ENCODE measurements around the gene OVAAL.

The OVAAL gene

DNA sequence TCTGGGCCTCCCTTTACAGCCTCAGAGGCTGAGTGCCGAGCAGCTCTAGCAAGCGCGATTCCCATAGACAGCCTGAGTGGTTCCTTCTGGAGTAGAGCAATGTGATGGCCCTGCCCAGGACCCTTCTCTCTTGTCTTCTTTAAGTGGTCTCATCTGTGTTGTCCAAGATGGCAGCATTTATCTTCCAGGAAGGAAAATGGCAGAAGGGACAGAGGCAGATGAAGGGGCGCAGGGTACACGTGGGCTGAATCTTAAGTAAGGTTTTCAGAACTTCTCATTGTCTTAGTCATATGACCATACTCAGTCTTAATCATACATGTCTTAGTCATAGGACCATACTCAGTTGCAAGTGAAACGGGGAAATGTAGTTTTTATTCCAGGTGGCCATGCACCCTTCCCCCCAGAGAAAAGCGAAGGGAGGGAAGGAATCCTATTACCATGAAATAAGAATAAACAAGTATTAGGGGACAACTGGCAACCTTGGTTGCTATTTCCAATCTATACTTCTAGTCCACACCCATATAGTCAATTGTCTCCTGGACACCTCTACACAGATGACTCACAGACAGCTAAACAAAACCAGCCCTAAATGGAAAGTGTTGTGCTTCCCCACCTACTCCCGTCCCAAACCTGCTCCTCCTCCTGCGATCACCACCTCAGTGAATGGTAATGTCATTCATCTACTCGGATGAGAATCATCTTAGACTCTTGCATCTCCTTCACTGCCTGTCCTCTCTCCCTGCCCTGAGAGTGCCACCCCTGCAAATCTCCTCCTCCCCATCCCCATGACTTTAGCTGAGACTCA, 13.3 kb downstream of the OVAAL start:
- H3K27ac ChIP-seq (ENCODE audit: low read depth, low read length) = no peak overlapping the region

DNA sequence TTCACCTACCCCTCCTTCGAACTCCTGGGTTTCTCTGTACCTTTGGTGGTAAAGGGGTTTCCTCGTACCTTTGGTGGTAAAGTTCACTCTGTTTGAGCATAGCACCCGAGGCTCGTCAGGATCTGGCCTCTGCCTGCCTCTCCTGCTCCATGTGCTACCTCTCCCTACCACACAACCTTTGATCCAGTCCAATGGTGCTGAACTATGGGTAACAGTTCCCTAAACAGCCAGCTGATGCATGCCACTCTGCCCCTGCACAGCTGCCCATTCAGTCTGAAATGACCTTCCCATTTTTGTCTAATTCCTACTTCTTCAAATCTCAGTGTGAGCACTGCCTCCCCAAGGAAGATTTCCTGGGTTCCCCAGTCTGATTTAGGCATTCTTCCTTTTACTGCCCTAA, 14.0 kb downstream of the OVAAL start:
- Histone ChIP-seq H3K9me3 (ENCODE audit: control insufficient read depth, insufficient read depth, low read depth, low read length) (no peaks in the 10 kb centered on the region), H3K9ac (ENCODE audit: low read length) (no peak overlapping the region), H3K4me1 (ENCODE audit: control insufficient read depth, insufficient read depth, low read length) (no peaks in the 10 kb centered on the region), H3K27ac (ENCODE audit: low read depth, low read length) (no peak overlapping the region), H3K36me3 (ENCODE audit: control insufficient read depth, insufficient read depth, low read length) (no peaks in the 10 kb centered on the region), H3K27me3 (ENCODE audit: control insufficient read depth, insufficient read depth, low read length) (no peaks in the 10 kb centered on the region), H3K4me3 (ENCODE audit: low read depth, low read length) (no peak overlapping the region)

More for the DNA sequence above, 13.3 kb downstream of the OVAAL start:
- no peaks in the 10 kb centered on the region for H3K9me3 ChIP-seq (ENCODE audit: control insufficient read depth, insufficient read depth, low read depth, low read length)
- H3K4me3 ChIP-seq (ENCODE audit: low read depth, low read length) = no peak overlapping the region
- H3K36me3 ChIP-seq (ENCODE audit: control insufficient read depth, insufficient read depth, low read length) = no peaks in the 10 kb centered on the region
- no peak overlapping the region for H3K9ac ChIP-seq (ENCODE audit: low read length)
- H3K27me3 ChIP-seq (ENCODE audit: control insufficient read depth, insufficient read depth, low read length) = no peaks in the 10 kb centered on the region
- H3K4me1 ChIP-seq (ENCODE audit: control insufficient read depth, insufficient read depth, low read length) = no peaks in the 10 kb centered on the region

DNA sequence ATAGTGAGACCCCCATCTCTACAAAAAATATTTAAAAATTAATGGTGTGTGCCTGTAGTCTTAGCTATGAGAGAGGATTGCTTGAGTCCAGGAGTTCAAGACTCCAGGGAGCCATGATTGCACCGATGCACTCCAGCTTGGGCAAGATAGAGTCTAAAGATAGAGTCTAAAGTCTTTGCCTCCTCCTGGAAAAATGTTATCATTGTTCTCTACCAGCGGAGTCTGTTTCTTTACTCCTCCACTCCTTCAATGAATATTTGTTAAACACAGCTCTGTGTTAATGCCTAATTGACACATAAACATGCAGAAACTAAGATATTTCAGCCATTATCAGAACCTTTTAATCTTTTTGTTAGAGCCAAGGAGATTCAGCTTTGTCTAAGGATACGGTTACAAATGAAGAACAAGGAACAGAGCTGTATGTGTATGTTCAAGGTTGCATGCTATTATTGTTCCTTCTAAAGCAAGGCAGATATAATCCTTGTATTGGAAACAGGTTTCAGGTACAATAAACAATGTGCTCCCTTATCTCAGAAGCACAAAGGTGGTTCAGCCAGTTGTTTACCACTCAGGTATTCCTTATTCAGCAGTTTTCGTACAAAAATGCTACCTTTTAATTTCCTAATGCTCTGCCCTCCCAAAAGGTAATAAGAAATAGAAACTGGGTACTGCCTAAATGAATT, 15.4 kb downstream of the OVAAL start:
- no peak overlapping the region for H3K27ac ChIP-seq (ENCODE audit: low read depth, low read length)
- no peaks in the 10 kb centered on the region for H3K36me3 ChIP-seq (ENCODE audit: control insufficient read depth, insufficient read depth, low read length)
- H3K9ac ChIP-seq (ENCODE audit: low read length) = no peak overlapping the region
- H3K27me3 ChIP-seq (ENCODE audit: control insufficient read depth, insufficient read depth, low read length) = no peaks in the 10 kb centered on the region
- no peak overlapping the region for H3K4me3 ChIP-seq (ENCODE audit: low read depth, low read length)
- H3K9me3 ChIP-seq (ENCODE audit: control insufficient read depth, insufficient read depth, low read depth, low read length) = no peaks in the 10 kb centered on the region
- H3K4me1 ChIP-seq (ENCODE audit: control insufficient read depth, insufficient read depth, low read length) = no peaks in the 10 kb centered on the region

DNA sequence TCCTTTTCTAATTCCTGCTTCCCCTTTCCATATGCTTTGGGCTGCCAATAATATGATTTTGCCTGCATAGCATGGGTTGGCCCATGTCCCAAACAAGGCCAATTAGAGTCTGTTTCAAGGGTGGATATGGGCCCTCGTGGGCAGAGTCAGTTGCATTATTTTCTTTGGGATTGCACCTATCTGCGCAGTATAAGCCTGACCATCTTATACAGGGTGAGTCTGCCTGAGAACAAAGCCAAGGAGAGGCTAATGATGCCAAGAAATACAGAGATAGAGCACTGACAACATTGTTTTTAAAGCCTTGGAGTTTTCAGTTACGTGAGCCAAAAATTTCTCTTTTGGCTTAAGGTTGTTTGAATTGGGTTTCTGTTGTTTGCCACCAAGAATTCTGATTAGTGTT, 18.6 kb downstream of the OVAAL start:
- no peaks in the 10 kb centered on the region for H3K27me3 ChIP-seq (ENCODE audit: control insufficient read depth, insufficient read depth, low read length)
- no peaks in the 10 kb centered on the region for H3K9me3 ChIP-seq (ENCODE audit: control insufficient read depth, insufficient read depth, low read depth, low read length)
- H3K4me1 ChIP-seq (ENCODE audit: control insufficient read depth, insufficient read depth, low read length) = no peaks in the 10 kb centered on the region
- H3K9ac ChIP-seq (ENCODE audit: low read length) = no peak overlapping the region
- no peak overlapping the region for H3K4me3 ChIP-seq (ENCODE audit: low read depth, low read length)
- H3K27ac ChIP-seq (ENCODE audit: low read depth, low read length) = no peak overlapping the region
- H3K36me3 ChIP-seq (ENCODE audit: control insufficient read depth, insufficient read depth, low read length) = no peaks in the 10 kb centered on the region

DNA sequence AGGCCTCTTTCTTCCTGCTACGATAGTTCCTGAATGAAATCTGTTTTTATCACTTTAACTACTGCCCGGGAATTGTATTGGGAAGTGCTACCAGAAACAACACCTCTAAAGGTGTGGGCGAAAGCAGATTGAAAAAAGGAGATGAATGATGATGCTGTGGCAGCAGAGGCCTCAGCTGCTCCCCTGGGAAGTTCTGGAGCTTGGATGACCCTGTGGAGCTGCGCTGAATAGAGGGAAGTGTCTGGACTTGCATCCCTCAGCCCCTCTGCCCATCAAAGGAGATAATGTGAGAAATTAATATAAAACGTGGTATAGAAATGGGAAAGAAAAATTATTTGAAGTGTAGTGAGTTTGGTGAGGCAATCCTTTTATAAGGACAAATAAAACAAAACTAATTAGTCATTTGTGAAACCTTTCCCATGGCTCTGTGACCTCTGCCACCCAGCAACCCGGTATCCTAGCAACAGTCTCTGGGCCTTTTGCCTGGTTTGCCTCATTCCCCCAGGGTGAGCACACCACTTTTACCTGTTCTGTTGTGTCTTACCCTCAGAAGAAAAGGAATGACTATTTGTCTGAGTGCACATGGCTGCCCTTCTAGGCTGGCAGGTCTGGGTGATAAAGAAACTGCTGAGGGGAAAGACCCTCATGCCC, 21.3 kb downstream of the OVAAL start:
- no peak overlapping the region for H3K27ac ChIP-seq (ENCODE audit: low read depth, low read length)
- H3K9ac ChIP-seq (ENCODE audit: low read length) = no peak overlapping the region
- H3K9me3 ChIP-seq (ENCODE audit: control insufficient read depth, insufficient read depth, low read depth, low read length) = no peaks in the 10 kb centered on the region
- H3K4me1 ChIP-seq (ENCODE audit: control insufficient read depth, insufficient read depth, low read length) = no peaks in the 10 kb centered on the region
- H3K36me3 ChIP-seq (ENCODE audit: control insufficient read depth, insufficient read depth, low read length) = no peaks in the 10 kb centered on the region
- H3K4me3 ChIP-seq (ENCODE audit: low read depth, low read length) = no peak overlapping the region
- H3K27me3 ChIP-seq (ENCODE audit: control insufficient read depth, insufficient read depth, low read length) = no peaks in the 10 kb centered on the region

DNA sequence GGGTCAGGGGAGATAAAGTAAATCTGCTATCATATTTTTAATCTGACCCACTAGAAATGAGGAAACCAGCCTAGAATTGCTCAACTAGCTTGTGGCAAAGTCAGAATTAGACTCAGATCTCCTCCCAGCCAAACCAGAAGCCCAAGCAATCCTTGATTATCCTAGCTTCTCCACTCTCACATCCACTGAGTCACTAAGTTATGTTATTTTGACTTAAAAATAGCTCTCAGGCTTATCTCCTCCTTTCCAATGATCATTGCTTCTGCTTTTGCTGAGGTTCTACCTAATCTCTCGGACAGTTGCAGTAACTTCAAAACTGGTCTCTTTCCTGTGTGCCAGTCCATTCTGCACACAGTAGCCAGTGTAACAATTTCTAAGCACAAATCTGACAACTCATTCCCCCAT, 22.9 kb downstream of the OVAAL start:
- Histone ChIP-seq H3K27ac (ENCODE audit: low read depth, low read length) (no peak overlapping the region), H3K27me3 (ENCODE audit: control insufficient read depth, insufficient read depth, low read length) (no peaks in the 10 kb centered on the region), H3K4me3 (ENCODE audit: low read depth, low read length) (no peak overlapping the region), H3K9ac (ENCODE audit: low read length) (no peak overlapping the region), H3K9me3 (ENCODE audit: control insufficient read depth, insufficient read depth, low read depth, low read length) (no peaks in the 10 kb centered on the region), H3K36me3 (ENCODE audit: control insufficient read depth, insufficient read depth, low read length) (no peaks in the 10 kb centered on the region), H3K4me1 (ENCODE audit: control insufficient read depth, insufficient read depth, low read length) (no peaks in the 10 kb centered on the region)

DNA sequence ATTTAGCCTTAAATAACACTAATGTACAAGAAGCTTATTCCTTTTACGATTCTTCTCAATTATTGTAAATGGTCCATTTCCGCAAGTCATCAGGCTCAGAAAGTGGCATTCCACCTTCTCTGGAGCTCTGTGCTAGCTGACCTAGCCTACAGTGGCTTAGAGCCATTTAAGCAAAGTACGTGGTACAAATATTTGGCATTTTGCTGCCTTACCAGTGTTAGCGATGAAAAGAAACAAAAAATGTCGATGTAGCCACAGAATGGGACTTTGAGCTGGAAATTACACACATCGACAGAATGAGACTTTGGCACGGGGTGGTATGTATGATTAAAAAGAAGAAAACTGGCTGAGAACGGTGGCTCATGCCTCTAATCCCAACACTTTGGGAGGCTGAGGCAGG, 26.1 kb downstream of the OVAAL start:
- no peak overlapping the region for H3K27ac ChIP-seq (ENCODE audit: low read depth, low read length)
- no peak overlapping the region for H3K4me3 ChIP-seq (ENCODE audit: low read depth, low read length)
- H3K9me3 ChIP-seq (ENCODE audit: control insufficient read depth, insufficient read depth, low read depth, low read length) = peaks cover 6% of the 10 kb centered on the region; the same call in 1 of the 2 replicates
- H3K36me3 ChIP-seq (ENCODE audit: control insufficient read depth, insufficient read depth, low read length) = no peaks in the 10 kb centered on the region
- H3K4me1 ChIP-seq (ENCODE audit: control insufficient read depth, insufficient read depth, low read length) = no peaks in the 10 kb centered on the region
- H3K9ac ChIP-seq (ENCODE audit: low read length) = no peak overlapping the region
- H3K27me3 ChIP-seq (ENCODE audit: control insufficient read depth, insufficient read depth, low read length) = no peaks in the 10 kb centered on the region

DNA sequence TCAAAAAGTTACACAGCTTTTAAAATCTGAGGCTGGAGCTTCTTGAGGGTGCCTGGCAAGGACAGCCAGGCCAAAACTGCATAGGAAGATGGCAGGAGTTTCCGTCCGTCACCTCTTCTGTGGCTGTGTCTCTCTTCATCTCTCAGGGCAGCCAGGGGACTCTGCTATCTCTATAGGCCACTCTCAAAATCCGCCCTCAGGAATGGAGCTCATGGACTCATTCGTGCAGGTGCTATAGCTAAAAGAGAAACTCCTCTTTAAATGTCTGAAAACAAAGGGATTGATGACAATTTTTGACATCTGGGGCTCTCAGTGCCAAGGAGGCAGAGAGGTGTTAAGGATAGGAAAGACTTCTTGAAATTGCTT, 27.2 kb downstream of the OVAAL start:
- H3K27me3 ChIP-seq (ENCODE audit: control insufficient read depth, insufficient read depth, low read length) = no peaks in the 10 kb centered on the region
- no peaks in the 10 kb centered on the region for H3K4me1 ChIP-seq (ENCODE audit: control insufficient read depth, insufficient read depth, low read length)
- H3K27ac ChIP-seq (ENCODE audit: low read depth, low read length) = no peak overlapping the region
- H3K36me3 ChIP-seq (ENCODE audit: control insufficient read depth, insufficient read depth, low read length) = no peaks in the 10 kb centered on the region
- H3K9ac ChIP-seq (ENCODE audit: low read length) = no peak overlapping the region
- peaks cover 6% of the 10 kb centered on the region; the same call in 1 of the 2 replicates for H3K9me3 ChIP-seq (ENCODE audit: control insufficient read depth, insufficient read depth, low read depth, low read length)
- no peak overlapping the region for H3K4me3 ChIP-seq (ENCODE audit: low read depth, low read length)

DNA sequence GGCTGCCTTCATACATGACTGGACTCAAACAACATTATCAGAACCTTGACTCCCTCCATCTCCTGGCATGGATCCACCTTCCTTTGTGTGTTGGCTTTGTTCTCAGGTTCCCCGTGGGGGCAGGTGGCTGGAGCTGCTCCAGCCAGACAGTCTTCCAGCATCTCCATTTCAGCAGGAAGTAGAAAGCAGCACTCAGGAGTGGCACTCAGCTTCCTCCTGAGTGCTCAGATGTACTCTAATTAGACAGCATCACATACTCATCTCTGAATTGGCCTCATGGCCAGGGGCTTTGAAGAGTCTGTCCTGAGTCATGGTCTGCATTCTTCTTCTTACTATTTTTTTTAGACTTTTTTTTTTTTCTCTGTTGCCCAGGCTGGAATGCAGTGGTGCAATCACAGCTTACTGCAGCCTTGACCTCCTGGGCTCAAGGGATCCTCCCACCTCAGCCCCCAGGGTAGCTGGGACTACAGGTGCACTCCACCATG, 27.9 kb downstream of the OVAAL start:
- H3K9me3 ChIP-seq (ENCODE audit: control insufficient read depth, insufficient read depth, low read depth, low read length) = peaks cover 6% of the 10 kb centered on the region; the same call in 1 of the 2 replicates
- no peaks in the 10 kb centered on the region for H3K27me3 ChIP-seq (ENCODE audit: control insufficient read depth, insufficient read depth, low read length)
- H3K36me3 ChIP-seq (ENCODE audit: control insufficient read depth, insufficient read depth, low read length) = no peaks in the 10 kb centered on the region
- no peak overlapping the region for H3K9ac ChIP-seq (ENCODE audit: low read length)
- H3K27ac ChIP-seq (ENCODE audit: low read depth, low read length) = no peak overlapping the region
- H3K4me3 ChIP-seq (ENCODE audit: low read depth, low read length) = no peak overlapping the region
- H3K4me1 ChIP-seq (ENCODE audit: control insufficient read depth, insufficient read depth, low read length) = no peaks in the 10 kb centered on the region

DNA sequence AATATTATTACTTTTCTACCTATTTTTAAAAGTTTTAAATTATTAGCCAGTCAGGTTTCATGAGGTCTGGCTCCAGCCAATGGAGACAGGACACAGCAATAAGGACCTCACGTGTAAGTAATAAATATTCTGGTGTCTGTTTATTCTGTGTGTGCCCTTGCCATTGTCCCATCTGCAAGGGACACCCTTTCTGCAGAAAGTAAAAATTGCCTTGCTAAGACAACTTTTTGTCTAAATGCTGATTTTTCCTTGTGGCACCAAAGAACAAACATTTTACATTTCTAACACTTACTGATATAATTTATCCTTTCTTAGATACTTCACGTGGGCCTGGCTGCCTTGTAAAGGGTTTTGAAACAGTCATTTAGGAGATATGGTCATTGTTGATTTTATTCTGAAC, 29.4 kb downstream of the OVAAL start:
- Histone ChIP-seq H3K4me1 (ENCODE audit: control insufficient read depth, insufficient read depth, low read length) (no peaks in the 10 kb centered on the region), H3K9ac (ENCODE audit: low read length) (no peak overlapping the region), H3K27me3 (ENCODE audit: control insufficient read depth, insufficient read depth, low read length) (no peaks in the 10 kb centered on the region), H3K9me3 (ENCODE audit: control insufficient read depth, insufficient read depth, low read depth, low read length) (peaks cover 6% of the 10 kb centered on the region; the same call in 1 of the 2 replicates), H3K36me3 (ENCODE audit: control insufficient read depth, insufficient read depth, low read length) (no peaks in the 10 kb centered on the region), H3K4me3 (ENCODE audit: low read depth, low read length) (no peak overlapping the region), H3K27ac (ENCODE audit: low read depth, low read length) (no peak overlapping the region)

DNA sequence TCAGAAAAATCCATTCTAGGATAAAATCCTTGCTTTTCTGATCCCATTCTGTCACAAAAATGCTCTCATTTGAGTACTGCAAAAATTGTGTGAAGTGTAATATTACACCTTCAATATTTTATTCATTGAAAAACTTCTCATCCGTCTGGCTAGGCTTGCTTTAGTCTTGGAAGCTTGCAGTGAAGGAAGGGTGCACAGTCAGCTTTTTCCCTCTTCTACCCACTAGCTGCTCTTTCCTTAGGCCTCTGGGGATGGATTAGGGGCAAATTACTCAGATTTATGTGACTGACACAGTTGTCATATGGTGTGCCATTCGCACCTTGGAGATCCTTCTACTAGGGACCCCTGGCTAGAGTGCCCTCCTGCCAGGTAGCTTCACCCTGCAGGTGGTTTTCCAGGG, 32.1 kb downstream of the OVAAL start:
- Histone ChIP-seq H3K9me3 (ENCODE audit: control insufficient read depth, insufficient read depth, low read depth, low read length) (peaks cover 6% of the 10 kb centered on the region; the same call in 1 of the 2 replicates), H3K36me3 (ENCODE audit: control insufficient read depth, insufficient read depth, low read length) (no peaks in the 10 kb centered on the region), H3K4me1 (ENCODE audit: control insufficient read depth, insufficient read depth, low read length) (no peaks in the 10 kb centered on the region), H3K27me3 (ENCODE audit: control insufficient read depth, insufficient read depth, low read length) (no peaks in the 10 kb centered on the region), H3K27ac (ENCODE audit: low read depth, low read length) (no peak overlapping the region), H3K4me3 (ENCODE audit: low read depth, low read length) (no peak overlapping the region), H3K9ac (ENCODE audit: low read length) (no peak overlapping the region)

Measured in HUES6 (cell line).